Esophagus muscularis mucosa (tissue), 4 donors: ENCODE results near the gene RTTN.

Source experiments
- CTCF ChIP-seq, 3 experiments: fragments of 200-600 bp in 2 of 3; fragments of 450-650 bp in 1 of 3; sonication (generic) in 2 of 3; IDR thresholded peaks; one replicate each; pipeline ENCODE4 v1.5.1; 2017 to 2019; ENCODE audit warnings: antibody characterized with exemption in 3 of 3, mild to moderate bottlenecking in 2 of 3, moderate library complexity in 1 of 3
- EP300 ChIP-seq: sonication (generic); formaldehyde crosslinking; IDR thresholded peaks from one replicate; pipeline ENCODE4 v1.6.1; 2017; ENCODE audit warnings: antibody characterized with exemption
- POLR2A ChIP-seq: fragments of 450-650 bp; IDR thresholded peaks from one replicate; pipeline ENCODE4 v1.6.1; 2017; ENCODE audit warnings: antibody characterized with exemption, moderate library complexity, mild to moderate bottlenecking, low read depth
- POLR2AphosphoS5 ChIP-seq, 2 donors: sonication (generic); formaldehyde crosslinking; IDR thresholded peaks; one replicate each; pipeline ENCODE4 v1.6.1; 2017; ENCODE audit warnings: antibody characterized with exemption in 2 of 2

GRCh38 chr18:70188113-70188512 lies 17.4 kb downstream of the RTTN start:
- TF ChIP-seq CTCF (IDR thresholded peaks at IDR 0.05) (no peak), POLR2AphosphoS5 (IDR thresholded peaks at IDR 0.05) (no peak), EP300 (no peak), POLR2A (no peak)
